Gastrocnemius medialis (tissue), 4 donors: ENCODE results near the gene SEC22C.

Experiments used
- POLR2A ChIP-seq, 2 donors: fragments of 450-650 bp; IDR thresholded peaks; one replicate each; pipeline ENCODE4 v1.6.1; 2017; ENCODE audit warnings: antibody characterized with exemption in 2 of 2, mild to moderate bottlenecking in 2 of 2, moderate library complexity in 2 of 2
- TF ChIP-seq, protein P1 (sequence below), 5 experiments: fragments of 450-650 bp in 3 of 5; fragments of 200-600 bp in 2 of 5; sonication (generic) in 2 of 5; IDR thresholded peaks in 4 of 5; conservative IDR thresholded peaks in 1 of 5; 1 replicate in 4 of 5; 2 replicates in 1 of 5; pipeline ENCODE4 v1.5.1; 2016 to 2019; ENCODE audit warnings: antibody characterized with exemption in 5 of 5, mild to moderate bottlenecking in 3 of 5, moderate library complexity in 3 of 5

DNA sequence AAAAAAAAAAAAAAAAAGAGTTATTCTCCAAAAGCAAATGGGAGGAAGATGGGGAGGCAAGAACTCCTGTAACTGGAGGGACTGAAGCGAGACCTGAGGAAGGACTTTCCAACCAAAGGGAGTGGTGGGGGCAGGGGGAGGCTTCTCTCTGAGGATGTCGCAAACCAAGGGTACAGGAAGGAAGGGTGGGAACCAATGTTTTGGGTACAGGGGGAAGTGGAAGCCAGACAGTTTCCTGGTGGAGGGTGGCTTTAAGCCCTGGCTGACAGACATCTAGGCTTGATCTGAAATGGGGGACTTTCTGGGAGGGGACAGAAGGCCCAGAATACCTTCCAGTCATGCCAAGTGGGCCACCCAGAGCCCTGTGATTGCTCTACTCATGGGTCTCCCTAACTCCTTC is 52.3 kb downstream of the SEC22C start:
- TF ChIP-seq, protein P1, sequence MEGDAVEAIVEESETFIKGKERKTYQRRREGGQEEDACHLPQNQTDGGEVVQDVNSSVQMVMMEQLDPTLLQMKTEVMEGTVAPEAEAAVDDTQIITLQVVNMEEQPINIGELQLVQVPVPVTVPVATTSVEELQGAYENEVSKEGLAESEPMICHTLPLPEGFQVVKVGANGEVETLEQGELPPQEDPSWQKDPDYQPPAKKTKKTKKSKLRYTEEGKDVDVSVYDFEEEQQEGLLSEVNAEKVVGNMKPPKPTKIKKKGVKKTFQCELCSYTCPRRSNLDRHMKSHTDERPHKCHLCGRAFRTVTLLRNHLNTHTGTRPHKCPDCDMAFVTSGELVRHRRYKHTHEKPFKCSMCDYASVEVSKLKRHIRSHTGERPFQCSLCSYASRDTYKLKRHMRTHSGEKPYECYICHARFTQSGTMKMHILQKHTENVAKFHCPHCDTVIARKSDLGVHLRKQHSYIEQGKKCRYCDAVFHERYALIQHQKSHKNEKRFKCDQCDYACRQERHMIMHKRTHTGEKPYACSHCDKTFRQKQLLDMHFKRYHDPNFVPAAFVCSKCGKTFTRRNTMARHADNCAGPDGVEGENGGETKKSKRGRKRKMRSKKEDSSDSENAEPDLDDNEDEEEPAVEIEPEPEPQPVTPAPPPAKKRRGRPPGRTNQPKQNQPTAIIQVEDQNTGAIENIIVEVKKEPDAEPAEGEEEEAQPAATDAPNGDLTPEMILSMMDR (IDR thresholded peaks at IDR 0.05 in 4 of 5, conservative IDR thresholded peaks at IDR 0.05 in 1 of 5), result no peak
- no peak for TF ChIP-seq POLR2A (IDR thresholded peaks at IDR 0.05)
